Measurements from ENCODE around the gene CAB39.

- no peak for TF ChIP-seq CTCF (IDR thresholded peaks at IDR 0.05)
- TF ChIP-seq POLR2A (IDR thresholded peaks at IDR 0.05; ENCODE audit: low read depth) = no peak
- TF ChIP-seq EP300 (IDR thresholded peaks at IDR 0.05) = no peak
Observed at GRCh38 chr2:230790981-230791380, 78.3 kb downstream of the CAB39 start.
